Colonic mucosa (tissue), 4 donors: ENCODE results near the gene NLGN4Y. TPM values are rescaled to one million over a fixed set of nuclear protein-coding genes. Genes with fewer than 3 reads are reported as not detected.

Experiments used
- DNase-seq: peaks from one replicate; pipeline ENCODE4 v3.0.0-alpha.2; 2020
- H3K27ac ChIP-seq: fragments of 200-600 bp; one replicate; pipeline ENCODE4 v1.8.0; 2021
- H3K27me3 ChIP-seq: fragments of 200-600 bp; one replicate; pipeline ENCODE4 v1.8.0; 2021
- H3K36me3 ChIP-seq: fragments of 200-600 bp; one replicate; pipeline ENCODE4 v1.8.0; 2021
- H3K4me1 ChIP-seq: fragments of 200-600 bp; one replicate; pipeline ENCODE4 v1.8.0; 2021; ENCODE audit warnings: mild to moderate bottlenecking
- H3K4me3 ChIP-seq: fragments of 200-600 bp; one replicate; pipeline ENCODE4 v1.8.0; 2021
- H3K9ac ChIP-seq, 2 donors: one replicate each; pipeline ENCODE4 v1.7.0; 2013; ENCODE audit warnings: control low read depth in 2 of 2, low read depth in 2 of 2, low read length in 2 of 2
- H3K9me3 ChIP-seq: fragments of 200-600 bp; one replicate; pipeline ENCODE4 v1.8.0; 2021
- CTCF ChIP-seq: fragments of 200-600 bp; IDR thresholded peaks from one replicate; pipeline ENCODE4 v1.8.0; 2022; ENCODE audit warnings: antibody characterized with exemption, mild to moderate bottlenecking
- intact Hi-C: fragments of 100-400 bp; cut with DNase I; formaldehyde crosslinking; loops from one replicate; pipeline ENCODE4 v1.14.1; 2022
- total RNA-seq, 2 donors: library from RNA; stranded (reverse); fragmentation: NEBNext Ultra II Directional in 1 of 2; extraction: Animal tissue kit (Norgen Biotek cat#: 25700) in 1 of 2; gene quantifications; one replicate each; pipeline ENCODE4 v1.2.1, GENCODE V29; 2021
- donor health status: healthy.
- donor health status: DM: no; HTN: no; CAD: no.
- donor health status: DM: no; HTN: no; CAD: no.

NLGN4Y gene
- total RNA-seq, result not detected

DNA sequence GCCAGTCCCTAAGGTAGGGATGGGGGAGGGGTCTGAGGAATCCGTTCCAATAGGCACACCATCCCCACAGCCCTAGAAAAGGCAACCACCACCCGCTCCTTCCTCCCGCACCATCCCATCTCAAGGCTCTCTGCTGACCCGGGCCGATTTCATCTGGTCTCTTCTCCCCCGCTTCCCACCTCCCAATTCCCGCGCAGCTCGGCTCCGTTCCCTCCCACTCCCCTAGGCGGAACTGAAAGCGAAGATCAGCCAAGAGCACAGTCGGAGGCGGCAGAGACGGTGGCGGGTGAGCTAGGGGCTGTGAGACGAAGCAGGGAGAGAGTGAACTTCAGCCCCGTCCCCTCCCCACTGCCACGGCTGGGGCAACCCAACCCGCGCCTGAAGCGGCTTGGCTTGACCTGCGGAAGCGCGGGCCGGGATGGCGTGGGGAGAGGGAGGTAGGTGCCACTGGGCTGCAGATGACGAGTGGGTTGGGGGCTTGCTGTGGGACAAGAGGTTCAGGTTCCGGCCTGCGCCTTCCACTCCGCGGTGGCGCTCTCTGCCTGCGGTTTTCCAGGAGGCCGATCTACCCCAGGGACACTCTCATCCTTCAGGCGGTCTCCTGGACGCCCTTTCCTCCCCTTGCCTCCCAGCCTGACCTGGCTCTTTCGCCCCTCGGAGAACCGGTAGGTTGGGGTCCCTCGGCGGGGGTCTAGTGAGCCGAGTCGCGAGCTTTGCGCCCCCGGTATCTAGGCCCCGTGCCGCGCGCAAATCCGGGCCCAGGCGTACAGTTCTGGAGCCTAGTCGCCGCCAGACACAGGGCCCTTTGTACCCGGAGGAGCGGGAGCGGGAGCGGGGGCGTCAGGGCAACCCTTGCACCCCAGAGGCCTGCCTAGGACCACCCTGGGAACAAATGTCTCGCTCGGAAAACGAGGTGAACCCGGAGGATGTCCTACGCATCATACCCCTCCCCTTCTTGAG, at the start of gene NLGN4Y:
Gene NLGN4Y (plus strand): TSS at position 258 of the 960 bp plus-strand sequence. CDS start 97,591 bp downstream, outside the sequence.
- Histone ChIP-seq H3K9ac (no peak within 1 kb of the TSS), H3K4me3 (no peak within 1 kb of the TSS), H3K4me1 (no peaks in the 10 kb centered on the region), H3K9me3 (no peaks in the 10 kb centered on the region), H3K27ac (no peak within 1 kb of the TSS), H3K27me3 (no peaks in the 10 kb centered on the region), H3K36me3 (no peaks in the 10 kb centered on the region)
- no peak for DNase-seq
- TF ChIP-seq CTCF, result no peak
- intact Hi-C loops, result no loop called here

DNA sequence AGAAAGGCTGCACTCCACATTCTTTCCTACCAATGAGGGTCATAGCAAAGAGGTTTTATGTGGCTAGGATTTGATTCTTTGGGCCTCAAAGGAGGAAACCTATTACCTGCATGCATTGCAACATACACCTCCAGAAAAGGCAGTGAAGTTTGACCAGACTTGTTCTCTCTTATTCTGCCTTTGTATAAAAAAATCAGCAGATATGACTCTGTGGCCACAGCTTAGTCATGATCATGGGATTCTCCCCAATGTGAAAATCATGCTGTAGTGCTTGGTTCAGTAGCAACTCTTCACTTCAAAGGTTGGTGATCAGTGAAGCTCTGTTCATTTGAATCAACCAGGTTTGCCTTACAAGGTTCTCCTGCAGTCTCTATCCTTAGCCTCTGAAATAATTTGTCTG, 38.4 kb upstream of the NLGN4Y start:
- no peak overlapping the region for H3K9ac ChIP-seq
- no peaks in the 10 kb centered on the region for H3K36me3 ChIP-seq
- H3K27ac ChIP-seq, result no peak overlapping the region
- H3K27me3 ChIP-seq, result no peaks in the 10 kb centered on the region
- no peaks in the 10 kb centered on the region for H3K9me3 ChIP-seq
- no peak overlapping the region for H3K4me3 ChIP-seq
- no peak for DNase-seq
- intact Hi-C loops, result no loop called here
- no peaks in the 10 kb centered on the region for H3K4me1 ChIP-seq
- no peak for TF ChIP-seq CTCF

GRCh38 chrY:14490226-14490625, 34.1 kb upstream of the NLGN4Y start:
- no peak for DNase-seq
- Histone ChIP-seq H3K36me3 (no peaks in the 10 kb centered on the region), H3K9me3 (no peaks in the 10 kb centered on the region), H3K27me3 (no peaks in the 10 kb centered on the region), H3K9ac (no peak overlapping the region), H3K4me1 (no peaks in the 10 kb centered on the region), H3K27ac (no peak overlapping the region), H3K4me3 (no peak overlapping the region)
- intact Hi-C loops, result no loop called here
- TF ChIP-seq CTCF, result no peak

DNA sequence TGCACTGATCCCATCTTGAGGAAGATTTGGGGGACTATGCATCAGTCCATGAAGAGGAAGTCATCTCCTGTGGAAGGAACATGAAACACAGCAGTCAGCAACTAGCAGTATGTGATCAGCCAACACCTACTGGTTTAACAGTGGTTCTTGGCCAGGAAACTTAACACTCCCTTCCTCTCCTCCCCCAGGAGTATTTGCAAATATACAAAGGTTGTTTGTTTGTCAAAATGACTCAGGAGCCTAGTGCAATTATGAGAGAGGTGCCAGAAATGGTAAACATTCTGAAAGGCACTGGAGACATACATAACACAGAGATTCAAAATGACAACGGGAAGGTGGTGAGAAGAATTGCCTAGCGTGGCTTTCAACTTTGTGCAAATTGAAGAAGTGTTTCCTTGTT, 26.3 kb upstream of the NLGN4Y start:
- no peaks in the 10 kb centered on the region for H3K9me3 ChIP-seq
- no peak overlapping the region for H3K27ac ChIP-seq
- no peak overlapping the region for H3K4me3 ChIP-seq
- DNase-seq, result no peak
- no peaks in the 10 kb centered on the region for H3K36me3 ChIP-seq
- H3K4me1 ChIP-seq, result no peaks in the 10 kb centered on the region
- TF ChIP-seq CTCF, result no peak
- no peaks in the 10 kb centered on the region for H3K27me3 ChIP-seq
- no peak overlapping the region for H3K9ac ChIP-seq
- intact Hi-C loops, result no loop called here

GRCh38 chrY:14504592-14504991, 19.7 kb upstream of the NLGN4Y start:
- no peak overlapping the region for H3K4me3 ChIP-seq
- no peak for DNase-seq
- H3K27ac ChIP-seq, result no peak overlapping the region
- H3K36me3 ChIP-seq, result no peaks in the 10 kb centered on the region
- H3K9me3 ChIP-seq, result no peaks in the 10 kb centered on the region
- intact Hi-C loops, result no loop called here
- H3K4me1 ChIP-seq, result no peaks in the 10 kb centered on the region
- no peak for TF ChIP-seq CTCF
- no peak overlapping the region for H3K9ac ChIP-seq
- H3K27me3 ChIP-seq, result no peaks in the 10 kb centered on the region
